Measurements from ENCODE around the gene OLA1. TPM values are rescaled to one million over a fixed set of nuclear protein-coding genes. Genes with fewer than 3 reads are reported as not detected.

OLA1 gene
- total RNA-seq, 4 donors from 2014 or later: 40.4 to 54.1 (median 50.6) TPM

DNA sequence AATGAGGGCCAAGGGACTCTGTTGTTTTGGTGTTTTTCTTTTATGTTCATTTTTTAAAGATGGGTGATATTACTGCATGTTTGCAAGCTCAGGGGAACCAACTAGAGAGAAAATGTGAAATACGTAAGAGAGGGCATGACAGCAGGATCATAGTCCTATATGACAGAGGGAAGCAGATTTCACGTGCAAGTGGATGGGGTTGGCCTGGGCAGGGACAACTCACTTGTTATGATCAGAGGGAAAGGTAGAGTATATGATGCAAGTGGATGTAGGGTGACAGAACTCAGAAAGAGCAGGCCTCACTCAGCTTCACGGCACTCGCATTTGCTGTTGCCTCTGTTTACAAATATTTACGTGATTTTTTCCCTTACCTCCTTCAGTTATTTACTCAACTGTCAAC is 67.0 kb downstream of the OLA1 start:
- TF ChIP-seq, protein P1, sequence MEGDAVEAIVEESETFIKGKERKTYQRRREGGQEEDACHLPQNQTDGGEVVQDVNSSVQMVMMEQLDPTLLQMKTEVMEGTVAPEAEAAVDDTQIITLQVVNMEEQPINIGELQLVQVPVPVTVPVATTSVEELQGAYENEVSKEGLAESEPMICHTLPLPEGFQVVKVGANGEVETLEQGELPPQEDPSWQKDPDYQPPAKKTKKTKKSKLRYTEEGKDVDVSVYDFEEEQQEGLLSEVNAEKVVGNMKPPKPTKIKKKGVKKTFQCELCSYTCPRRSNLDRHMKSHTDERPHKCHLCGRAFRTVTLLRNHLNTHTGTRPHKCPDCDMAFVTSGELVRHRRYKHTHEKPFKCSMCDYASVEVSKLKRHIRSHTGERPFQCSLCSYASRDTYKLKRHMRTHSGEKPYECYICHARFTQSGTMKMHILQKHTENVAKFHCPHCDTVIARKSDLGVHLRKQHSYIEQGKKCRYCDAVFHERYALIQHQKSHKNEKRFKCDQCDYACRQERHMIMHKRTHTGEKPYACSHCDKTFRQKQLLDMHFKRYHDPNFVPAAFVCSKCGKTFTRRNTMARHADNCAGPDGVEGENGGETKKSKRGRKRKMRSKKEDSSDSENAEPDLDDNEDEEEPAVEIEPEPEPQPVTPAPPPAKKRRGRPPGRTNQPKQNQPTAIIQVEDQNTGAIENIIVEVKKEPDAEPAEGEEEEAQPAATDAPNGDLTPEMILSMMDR (IDR thresholded peaks at IDR 0.05): no peak
- DNase-seq (ENCODE audit: low spot score): no peak
- no peak for ATAC-seq (ENCODE audit: low FRiP score)

DNA sequence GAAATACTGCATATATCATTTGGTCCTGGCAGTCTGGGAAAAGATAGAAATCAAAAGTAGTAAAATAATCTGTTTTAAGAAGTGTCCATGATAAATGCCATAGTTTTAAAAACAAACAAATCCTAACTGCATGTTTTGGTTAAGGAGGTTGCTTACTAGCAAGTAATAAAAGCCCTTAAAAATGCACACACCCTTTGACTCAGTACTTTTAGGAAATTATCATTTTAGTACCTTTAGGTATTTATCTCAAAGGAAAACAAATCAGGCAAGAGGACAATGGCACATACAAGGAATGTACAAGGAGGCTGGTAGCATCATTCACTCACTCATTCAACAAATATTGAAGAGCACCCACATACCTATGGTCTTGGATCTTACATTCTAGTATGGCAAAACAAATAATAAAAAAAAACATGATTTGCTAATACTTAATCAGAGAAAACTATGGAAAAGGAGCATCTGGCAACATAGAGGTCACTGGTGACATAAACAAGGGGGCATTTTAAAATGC is 67.6 kb downstream of the OLA1 start:
- DNase-seq (ENCODE audit: low spot score) (no peak), ATAC-seq (ENCODE audit: low FRiP score) (no peak)
- TF ChIP-seq, protein P1 (IDR thresholded peaks at IDR 0.05): no peak

DNA sequence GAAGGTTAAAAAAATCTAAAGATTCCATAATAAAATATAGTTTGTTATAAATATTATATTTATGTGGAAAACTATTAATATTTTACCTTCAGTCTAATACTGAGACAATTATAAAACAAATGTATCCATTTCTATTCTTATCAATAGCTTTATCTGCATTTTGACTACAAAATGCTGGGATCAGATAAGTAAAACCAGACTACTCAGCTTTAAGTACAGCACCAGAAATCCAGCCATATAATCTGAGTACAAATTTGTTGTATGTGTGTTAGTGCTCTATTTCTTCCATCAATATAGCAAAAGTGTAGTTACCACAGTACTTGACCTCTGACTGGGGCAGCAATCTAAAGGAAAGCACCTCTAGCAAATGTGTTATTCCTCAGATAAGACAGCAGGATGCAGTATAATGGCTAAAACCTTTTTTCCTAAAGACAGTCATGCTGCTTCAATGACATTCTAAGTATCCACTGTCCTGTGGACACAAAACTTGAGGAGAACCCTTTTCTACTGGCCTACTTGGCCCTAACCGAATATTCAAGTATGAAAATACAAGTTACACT is 68.1 kb downstream of the OLA1 start:
- TF ChIP-seq, protein P1 (IDR thresholded peaks at IDR 0.05): no peak
- ATAC-seq (ENCODE audit: low FRiP score) (no peak), DNase-seq (ENCODE audit: low spot score) (no peak)

GRCh38 chr2:174177316-174177890 is 70.9 kb downstream of the OLA1 start:
- DNase-seq (ENCODE audit: low spot score) (no peak), ATAC-seq (ENCODE audit: low FRiP score) (no peak)
- TF ChIP-seq, protein P1 (IDR thresholded peaks at IDR 0.05): no peak

GRCh38 chr2:174176898-174177297 is 71.4 kb downstream of the OLA1 start:
- no peak for DNase-seq (ENCODE audit: low spot score)
- TF ChIP-seq, protein P1 (IDR thresholded peaks at IDR 0.05): no peak
- no peak for ATAC-seq (ENCODE audit: low FRiP score)

DNA sequence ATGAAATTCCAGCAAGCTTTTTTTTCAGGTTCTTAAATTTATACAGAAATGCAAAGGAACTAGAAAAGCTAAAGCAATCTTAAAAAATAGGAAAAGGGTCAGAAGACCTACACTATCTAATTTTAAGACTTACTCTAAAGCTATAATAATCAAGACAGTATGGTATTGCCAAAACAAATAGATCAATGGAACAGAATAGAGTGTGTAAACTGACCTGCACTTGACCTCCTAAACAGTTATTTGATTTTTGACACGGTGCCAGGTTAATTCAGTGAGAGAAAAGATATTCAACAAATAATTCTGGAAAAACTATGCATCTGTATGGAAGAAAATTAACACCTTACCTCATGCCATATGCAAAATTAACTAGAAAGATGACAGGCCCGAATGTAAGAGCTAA is 73.6 kb downstream of the OLA1 start:
- TF ChIP-seq, protein P1 (IDR thresholded peaks at IDR 0.05): no peak
- DNase-seq (ENCODE audit: low spot score) (no peak), ATAC-seq (ENCODE audit: low FRiP score) (no peak)

GRCh38 chr2:174172802-174173355 is 75.5 kb downstream of the OLA1 start:
- TF ChIP-seq, protein P1 (IDR thresholded peaks at IDR 0.05): no peak
- DNase-seq (ENCODE audit: low spot score) (no peak), ATAC-seq (ENCODE audit: low FRiP score) (no peak)
